ENCODE results near the gene TCF4. TPM values are rescaled to one million over a fixed set of nuclear protein-coding genes. Genes with fewer than 3 reads are reported as not detected.

TCF4 gene
- polyA plus RNA-seq, 1 donor (not counting 4 experiments of a cell fraction or from before 2014, with no cell fraction given): 9.7 TPM

- Histone ChIP-seq H3K4me2 (ENCODE audit: control insufficient read depth, extremely low read depth, insufficient read depth, low read depth, low read length) (no peak overlapping the region), H3K9me1 (ENCODE audit: control insufficient read depth, extremely low read depth, insufficient read depth, low read length) (no peaks in the 10 kb centered on the region), H3K27ac (ENCODE audit: control insufficient read depth, insufficient read depth, low read length) (no peak overlapping the region), H4K20me1 (ENCODE audit: control insufficient read depth, extremely low read depth, insufficient read depth, low read length) (no peaks in the 10 kb centered on the region), H3K9me3 (ENCODE audit: control insufficient read depth, low read depth, low read length) (no peaks in the 10 kb centered on the region), H3K9ac (ENCODE audit: control insufficient read depth, extremely low read depth, insufficient read depth, low read length) (no peak overlapping the region), H3K4me3 (ENCODE audit: control insufficient read depth in 2 of 3, extremely low read depth in 1 of 3, insufficient read depth in 2 of 3, low read depth in 1 of 3, low read length in 3 of 3) (no peak overlapping the region), H3K36me3 (ENCODE audit: control insufficient read depth in 2 of 2, extremely low read depth in 1 of 2, insufficient read depth in 2 of 2, low read length in 2 of 2) (no peaks in the 10 kb centered on the region), H3K79me2 (ENCODE audit: control insufficient read depth, insufficient read depth, low read length) (no peaks in the 10 kb centered on the region), H2AFZ (ENCODE audit: control insufficient read depth, low read length) (no peak overlapping the region), H3K27me3 (ENCODE audit: control insufficient read depth, extremely low read depth, insufficient read depth, low read length) (no peaks in the 10 kb centered on the region), H3K4me1 (ENCODE audit: control insufficient read depth, extremely low read depth, insufficient read depth, low read length) (no peaks in the 10 kb centered on the region)
- dilution Hi-C loops (cut with MboI; ENCODE audit: extremely low pct_ligation_motif_present, low sequenced_read_pairs): no loop called here
- FAIRE-seq (no peak), DNase-seq (ENCODE audit: low read depth, low spot score) (no peak)
- TF ChIP-seq CTCF (optimal IDR thresholded peaks at IDR 0.05 in 1 of 3, IDR thresholded peaks at IDR 0.05 in 1 of 3, conservative IDR thresholded peaks at IDR 0.05 in 1 of 3; ENCODE audit: extremely low read depth in 1 of 3, insufficient read depth in 2 of 3, low read length in 3 of 3) (no peak), EZH2 (IDR thresholded peaks at IDR 0.05; ENCODE audit: low read length) (no peak)
Observed at GRCh38 chr18:55360061-55360460, 227.9 kb downstream of the TCF4 start.

- Histone ChIP-seq H3K27me3 (ENCODE audit: control insufficient read depth, extremely low read depth, insufficient read depth, low read length) (no peaks in the 10 kb centered on the region), H3K9me1 (ENCODE audit: control insufficient read depth, extremely low read depth, insufficient read depth, low read length) (no peaks in the 10 kb centered on the region), H4K20me1 (ENCODE audit: control insufficient read depth, extremely low read depth, insufficient read depth, low read length) (no peaks in the 10 kb centered on the region), H3K79me2 (ENCODE audit: control insufficient read depth, insufficient read depth, low read length) (no peaks in the 10 kb centered on the region), H3K4me1 (ENCODE audit: control insufficient read depth, extremely low read depth, insufficient read depth, low read length) (no peaks in the 10 kb centered on the region), H3K9ac (ENCODE audit: control insufficient read depth, extremely low read depth, insufficient read depth, low read length) (no peak overlapping the region), H3K4me2 (ENCODE audit: control insufficient read depth, extremely low read depth, insufficient read depth, low read depth, low read length) (no peak overlapping the region), H3K9me3 (ENCODE audit: control insufficient read depth, low read depth, low read length) (no peaks in the 10 kb centered on the region), H3K36me3 (ENCODE audit: control insufficient read depth in 2 of 2, extremely low read depth in 1 of 2, insufficient read depth in 2 of 2, low read length in 2 of 2) (no peaks in the 10 kb centered on the region), H3K4me3 (ENCODE audit: control insufficient read depth in 2 of 3, extremely low read depth in 1 of 3, insufficient read depth in 2 of 3, low read depth in 1 of 3, low read length in 3 of 3) (no peak overlapping the region), H2AFZ (ENCODE audit: control insufficient read depth, low read length) (no peak overlapping the region), H3K27ac (ENCODE audit: control insufficient read depth, insufficient read depth, low read length) (no peak overlapping the region)
- DNase-seq (ENCODE audit: low read depth, low spot score): no peak
- no peak for FAIRE-seq
- dilution Hi-C loops (cut with MboI; ENCODE audit: extremely low pct_ligation_motif_present, low sequenced_read_pairs): no loop called here
- TF ChIP-seq EZH2 (IDR thresholded peaks at IDR 0.05; ENCODE audit: low read length): no peak
- TF ChIP-seq CTCF (optimal IDR thresholded peaks at IDR 0.05 in 1 of 3, IDR thresholded peaks at IDR 0.05 in 1 of 3, conservative IDR thresholded peaks at IDR 0.05 in 1 of 3; ENCODE audit: extremely low read depth in 1 of 3, insufficient read depth in 2 of 3, low read length in 3 of 3): no peak
Observed at GRCh38 chr18:55356815-55357214, 231.2 kb downstream of the TCF4 start.

Measured in keratinocyte (primary cell).